NB4 (cell line): ENCODE measurements around the gene POU2F1.

Source experiments
- POLR2A ChIP-seq: IDR thresholded peaks from 2 replicates; pipeline ENCODE4 v1.6.1; 2011; ENCODE audit warnings: mild to moderate bottlenecking; ENCODE audit not compliant: insufficient read length; ENCODE audit errors: extremely low read depth
- TF ChIP-seq, protein P1 (sequence below): IDR thresholded peaks from one replicate; pipeline ENCODE4 v1.5.1; 2012; ENCODE audit warnings: low read depth, low read length

GRCh38 chr1:167276969-167277368 lies 56.3 kb downstream of the POU2F1 start:
- no peak for TF ChIP-seq POLR2A
- TF ChIP-seq, protein P1, sequence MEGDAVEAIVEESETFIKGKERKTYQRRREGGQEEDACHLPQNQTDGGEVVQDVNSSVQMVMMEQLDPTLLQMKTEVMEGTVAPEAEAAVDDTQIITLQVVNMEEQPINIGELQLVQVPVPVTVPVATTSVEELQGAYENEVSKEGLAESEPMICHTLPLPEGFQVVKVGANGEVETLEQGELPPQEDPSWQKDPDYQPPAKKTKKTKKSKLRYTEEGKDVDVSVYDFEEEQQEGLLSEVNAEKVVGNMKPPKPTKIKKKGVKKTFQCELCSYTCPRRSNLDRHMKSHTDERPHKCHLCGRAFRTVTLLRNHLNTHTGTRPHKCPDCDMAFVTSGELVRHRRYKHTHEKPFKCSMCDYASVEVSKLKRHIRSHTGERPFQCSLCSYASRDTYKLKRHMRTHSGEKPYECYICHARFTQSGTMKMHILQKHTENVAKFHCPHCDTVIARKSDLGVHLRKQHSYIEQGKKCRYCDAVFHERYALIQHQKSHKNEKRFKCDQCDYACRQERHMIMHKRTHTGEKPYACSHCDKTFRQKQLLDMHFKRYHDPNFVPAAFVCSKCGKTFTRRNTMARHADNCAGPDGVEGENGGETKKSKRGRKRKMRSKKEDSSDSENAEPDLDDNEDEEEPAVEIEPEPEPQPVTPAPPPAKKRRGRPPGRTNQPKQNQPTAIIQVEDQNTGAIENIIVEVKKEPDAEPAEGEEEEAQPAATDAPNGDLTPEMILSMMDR, result no peak
